ENCODE results near the gene SLC6A17.

The SLC6A17 gene

GRCh38 chr1:110150330-110151174 lies at the start of gene SLC6A17:
Gene SLC6A17, plus strand, starts transcription at chr1:110150494. Its CDS starts 16,436 bp downstream, at chr1:110166930.
- peak; percentile 65 for DNase-seq

GRCh38 chr1:110102081-110102480 lies 48.2 kb upstream of the SLC6A17 start:
- no peak for DNase-seq

- DNase-seq, result peak; percentile 83
Measured at GRCh38 chr1:110106013-110106941, 44.0 kb upstream of the SLC6A17 start.

GRCh38 chr1:110107867-110108469 lies 42.3 kb upstream of the SLC6A17 start:
- no peak for DNase-seq

- no peak for DNase-seq
Measured at GRCh38 chr1:110111081-110111480, 39.2 kb upstream of the SLC6A17 start.

GRCh38 chr1:110112143-110112542 lies 38.2 kb upstream of the SLC6A17 start, which contains the start of gene UBL4B:
Gene UBL4B, plus strand, starts transcription at chr1:110112443. Its CDS starts 92 bp downstream, at chr1:110112535.
- no peak for DNase-seq

- no peak for DNase-seq
Measured at GRCh38 chr1:110112656-110113055, 37.6 kb upstream of the SLC6A17 start.

- DNase-seq, result no peak
Measured at GRCh38 chr1:110113551-110113950, 36.7 kb upstream of the SLC6A17 start.

GRCh38 chr1:110114173-110114572 lies 36.1 kb upstream of the SLC6A17 start:
- DNase-seq, result no peak

- DNase-seq, result no peak
Measured at GRCh38 chr1:110114784-110115183, 35.5 kb upstream of the SLC6A17 start.

GRCh38 chr1:110118636-110119396 lies 31.5 kb upstream of the SLC6A17 start:
- no peak for DNase-seq

GRCh38 chr1:110119843-110120242 lies 30.5 kb upstream of the SLC6A17 start:
- no peak for DNase-seq

GRCh38 chr1:110120960-110121561 lies 29.2 kb upstream of the SLC6A17 start:
- DNase-seq, result no peak

- no peak for DNase-seq
Measured at GRCh38 chr1:110123224-110123623, 27.1 kb upstream of the SLC6A17 start.

- DNase-seq, result no peak
Measured at GRCh38 chr1:110125810-110126209, 24.5 kb upstream of the SLC6A17 start.

GRCh38 chr1:110130113-110130591 lies 20.1 kb upstream of the SLC6A17 start:
- DNase-seq, result no peak

GRCh38 chr1:110130989-110131388 lies 19.3 kb upstream of the SLC6A17 start:
- DNase-seq, result no peak

GRCh38 chr1:110132682-110133081 lies 17.6 kb upstream of the SLC6A17 start:
- DNase-seq, result no peak

- DNase-seq, result no peak
Measured at GRCh38 chr1:110133436-110133835, 16.9 kb upstream of the SLC6A17 start.

- DNase-seq, result no peak
Measured at GRCh38 chr1:110134050-110134595, 16.2 kb upstream of the SLC6A17 start.

GRCh38 chr1:110135246-110135645 lies 15.0 kb upstream of the SLC6A17 start:
- DNase-seq, result no peak
